GM08714 (cell line): ENCODE measurements around the gene RCBTB2.
A peak's percentile ranks its signal among the peaks of the same experiment; 100 is the strongest.
"Not testable (repeated sequence)": the region's sequence is repeated elsewhere in the genome, so short reads cannot be mapped to it uniquely, and the experiment has no call there.

Experiments used
- H3K4me3 ChIP-seq: fragments of 200-500 bp; sonication (Bioruptor generic); 2 replicates; pipeline ENCODE4 v1.5.1; 2014; ENCODE audit warnings: mild to moderate bottlenecking, low read length, inconsistent platforms
- ZNF274 ChIP-seq: IDR thresholded peaks from 2 replicates; pipeline ENCODE4 v1.6.1; 2012; ENCODE audit warnings: mild to moderate bottlenecking, low read depth, low read length

RCBTB2 gene

DNA sequence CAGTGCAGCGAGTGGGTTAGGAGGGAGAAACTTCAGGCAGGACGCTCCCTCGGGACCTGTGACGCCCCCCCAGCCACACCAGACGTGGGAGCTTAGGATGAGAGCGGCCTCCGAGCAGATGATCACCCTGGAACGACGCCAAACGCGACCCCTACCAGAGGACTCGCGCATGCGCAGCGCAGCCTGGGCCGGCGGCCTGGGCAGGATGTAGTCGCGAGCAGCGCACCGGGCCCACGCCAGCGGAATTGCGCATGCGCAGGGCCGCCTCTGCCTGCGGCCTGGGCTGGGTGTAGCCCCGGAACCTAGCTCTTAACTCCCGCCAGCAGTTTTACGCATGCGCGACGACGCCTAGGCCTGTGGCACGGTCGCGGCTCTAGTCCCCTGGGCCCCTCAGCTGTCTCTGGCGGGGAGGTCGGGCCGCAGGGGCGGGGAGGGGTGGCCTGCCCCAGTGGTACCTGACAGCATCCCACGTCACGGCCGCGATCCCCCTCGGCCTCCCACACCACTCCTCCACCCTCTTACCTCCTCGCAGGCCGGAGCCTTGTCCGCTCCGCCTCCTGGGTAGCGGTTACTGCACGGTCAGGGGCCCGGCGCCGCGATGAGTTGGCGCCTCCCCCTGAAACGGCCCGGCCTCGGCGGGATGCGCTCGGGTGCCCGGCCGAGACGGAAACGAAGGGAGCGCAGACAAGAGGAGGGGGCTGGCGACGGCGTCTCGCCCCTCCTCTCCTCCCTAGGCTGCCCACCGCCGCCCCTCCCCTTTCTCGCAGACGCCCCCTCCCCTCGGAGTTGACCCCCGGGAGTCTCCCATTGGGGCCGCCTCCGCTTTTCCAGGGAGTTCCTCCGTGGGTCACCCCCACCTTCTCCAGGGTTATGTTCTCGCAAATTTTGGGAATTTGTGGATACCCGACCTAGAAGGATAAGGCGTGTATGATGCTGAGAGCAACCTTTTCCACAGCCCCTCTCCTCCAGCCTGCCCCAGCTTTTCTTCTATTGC, at the start of gene RCBTB2:
RCBTB2 (minus strand) TSS at position 575 of the 994 bp plus-strand sequence. CDS start 11,141 bp downstream, outside the sequence.
- TF ChIP-seq ZNF274 = no peak
- peak within 1 kb of the TSS; percentile 88 for H3K4me3 ChIP-seq

DNA sequence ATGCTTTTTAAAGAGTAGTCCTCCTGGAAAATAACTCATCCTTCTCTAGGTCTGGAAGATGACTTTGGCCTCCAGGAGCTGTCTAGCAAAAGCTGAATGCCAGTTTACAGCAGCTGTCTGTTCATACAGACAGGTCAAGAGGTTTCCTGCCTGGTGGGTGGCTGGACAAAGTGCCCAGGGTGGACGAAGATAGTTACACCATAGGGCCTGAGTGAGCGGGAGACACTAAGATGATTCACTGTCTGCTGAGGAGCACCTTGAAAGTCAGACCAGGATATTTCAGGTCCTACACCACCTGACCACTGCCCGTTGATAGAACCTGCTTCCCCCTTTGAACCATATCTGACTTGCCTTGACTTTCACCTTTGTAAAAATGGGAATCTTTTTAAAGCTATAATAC, 49.2 kb upstream of the RCBTB2 start:
- TF ChIP-seq ZNF274 = no peak

DNA sequence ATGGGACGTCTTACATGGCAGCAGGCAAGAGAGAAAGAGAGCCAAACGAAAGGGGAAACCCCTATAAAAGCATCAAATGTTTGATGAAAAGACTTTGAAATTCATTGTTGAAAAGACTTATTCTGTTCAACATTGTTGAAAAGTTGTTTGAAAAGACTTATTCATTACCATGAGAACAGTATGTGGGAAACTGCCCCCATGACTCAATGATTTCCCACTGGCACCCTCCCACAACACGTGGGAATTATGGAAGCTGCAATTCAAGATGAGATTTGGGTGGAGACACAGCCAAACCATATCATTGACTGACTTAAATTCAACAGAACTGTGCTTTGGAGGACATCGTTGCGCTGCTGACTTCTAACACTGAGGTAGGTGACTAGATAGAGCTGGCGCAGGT, 48.0 kb upstream of the RCBTB2 start:
- no peak for TF ChIP-seq ZNF274
- H3K4me3 ChIP-seq = no peak overlapping the region

More for the DNA sequence above, 49.2 kb upstream of the RCBTB2 start:
- no peak overlapping the region for H3K4me3 ChIP-seq

- no peak for TF ChIP-seq ZNF274
These were observed 47.4 kb upstream of the RCBTB2 start for GRCh38 chr13:48580185-48580803.

DNA sequence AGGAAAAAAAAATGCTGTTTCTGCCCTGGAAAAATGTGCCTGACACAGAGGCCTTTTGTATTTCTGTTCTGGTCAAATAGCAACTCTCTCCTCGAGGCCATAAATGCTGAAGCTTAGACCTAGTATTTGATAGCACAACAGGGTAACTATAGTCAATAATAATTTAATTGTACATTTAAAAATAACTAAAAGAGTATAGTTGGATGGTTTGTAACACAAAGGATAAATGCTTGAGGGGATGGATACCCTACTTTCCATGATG, 47.0 kb upstream of the RCBTB2 start:
- H3K4me3 ChIP-seq = not testable (repeated sequence)

More at GRCh38 chr13:48580185-48580803, 47.4 kb upstream of the RCBTB2 start:
- no peak overlapping the region for H3K4me3 ChIP-seq

DNA sequence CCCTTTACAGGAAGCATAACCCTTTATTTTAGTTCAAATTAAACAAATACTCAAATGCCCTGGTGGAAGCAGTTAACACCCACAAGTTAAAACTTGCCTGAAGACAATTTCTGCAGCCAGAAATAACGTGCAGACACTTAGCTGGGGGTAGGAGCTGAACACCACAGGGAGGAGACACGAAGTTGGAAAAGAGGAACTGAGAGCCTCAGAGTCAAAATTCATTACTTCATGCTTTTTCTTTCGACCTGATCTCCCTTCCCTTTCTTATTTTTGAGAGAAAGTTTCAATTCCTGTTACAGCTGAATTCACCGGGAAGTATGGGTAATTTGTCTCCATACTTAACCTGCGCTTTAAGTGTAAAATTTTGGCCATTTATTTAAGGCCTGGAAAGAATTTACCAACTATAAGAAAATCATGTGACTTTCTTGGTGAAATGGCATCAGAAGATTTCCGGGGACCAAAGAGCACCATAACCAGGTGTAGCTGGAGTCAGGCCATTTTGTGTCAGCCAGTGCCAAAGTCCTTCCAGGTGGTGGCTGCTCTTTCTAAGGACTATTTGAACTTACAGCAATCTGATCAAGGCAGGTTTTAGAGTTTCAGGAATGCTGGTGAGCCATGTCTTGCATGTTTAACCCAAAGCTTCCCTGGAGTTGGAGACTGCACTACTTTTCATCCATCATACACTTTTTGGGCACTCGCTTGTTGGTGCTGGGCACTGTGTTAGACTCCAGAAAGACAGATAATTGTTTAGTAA, 46.5 kb upstream of the RCBTB2 start:
- peak overlapping the region; percentile 29; the same call in 1 of the 2 replicates for H3K4me3 ChIP-seq
- no peak for TF ChIP-seq ZNF274

DNA sequence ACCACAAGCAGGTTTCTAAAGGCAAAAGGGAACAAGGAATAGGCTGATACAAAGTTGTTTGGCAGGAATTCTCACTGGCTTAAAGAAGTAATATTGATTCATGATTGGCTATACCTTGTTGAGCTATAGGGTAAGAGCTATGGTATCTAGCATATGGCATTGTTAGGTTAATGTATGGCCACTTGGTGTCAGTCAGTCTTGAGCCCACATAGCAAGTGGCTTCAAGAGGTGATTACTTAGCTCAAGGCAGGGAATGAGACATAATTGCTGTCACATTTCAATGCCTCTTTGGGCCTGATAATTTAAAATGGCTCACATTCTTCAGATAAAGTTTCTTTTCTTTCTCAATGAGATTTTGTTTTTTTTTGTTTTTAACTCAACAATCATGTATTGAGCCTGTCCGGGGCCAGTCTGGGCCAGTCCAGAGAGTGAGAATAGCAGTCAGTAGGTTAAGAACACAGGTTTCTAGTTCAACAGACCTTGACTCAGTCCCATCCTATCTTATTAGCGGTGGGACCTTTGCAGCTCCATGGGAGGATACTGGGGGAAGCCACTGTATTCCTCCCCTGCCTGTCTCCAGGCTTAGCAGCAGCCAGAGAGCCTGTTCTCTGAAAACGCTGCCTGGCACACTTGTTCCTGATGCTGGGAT, 45.8 kb upstream of the RCBTB2 start:
- no peak for TF ChIP-seq ZNF274
- H3K4me3 ChIP-seq = peak overlapping the region; percentile 23; the same call in 1 of the 2 replicates

DNA sequence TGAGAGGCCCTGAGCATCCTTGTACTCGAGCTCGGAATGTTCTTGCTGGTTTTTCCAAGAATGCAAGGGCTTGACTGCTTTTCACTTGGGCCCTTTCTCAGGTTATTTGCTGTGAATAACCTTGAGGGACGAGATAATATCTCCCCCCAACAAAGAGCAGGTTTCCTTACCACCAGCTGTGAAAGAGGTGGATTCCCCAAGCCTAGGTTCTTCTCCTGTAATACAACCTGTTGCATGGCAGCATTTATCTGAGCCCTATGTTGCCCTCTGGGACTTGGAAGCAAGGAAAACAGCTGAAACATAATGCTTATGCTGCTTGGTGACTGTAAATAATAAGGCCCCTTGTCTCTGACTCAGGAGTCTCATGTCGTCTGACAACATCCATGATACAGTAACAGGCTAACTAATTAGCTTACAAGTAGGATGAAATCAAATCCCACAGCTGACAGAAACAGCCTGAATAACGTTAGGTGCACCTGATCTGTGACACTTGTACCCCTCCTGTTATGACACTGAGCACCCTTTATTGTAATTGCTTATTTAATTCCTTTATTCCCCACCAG, 43.6 kb upstream of the RCBTB2 start:
- no peak overlapping the region for H3K4me3 ChIP-seq
- no peak for TF ChIP-seq ZNF274

DNA sequence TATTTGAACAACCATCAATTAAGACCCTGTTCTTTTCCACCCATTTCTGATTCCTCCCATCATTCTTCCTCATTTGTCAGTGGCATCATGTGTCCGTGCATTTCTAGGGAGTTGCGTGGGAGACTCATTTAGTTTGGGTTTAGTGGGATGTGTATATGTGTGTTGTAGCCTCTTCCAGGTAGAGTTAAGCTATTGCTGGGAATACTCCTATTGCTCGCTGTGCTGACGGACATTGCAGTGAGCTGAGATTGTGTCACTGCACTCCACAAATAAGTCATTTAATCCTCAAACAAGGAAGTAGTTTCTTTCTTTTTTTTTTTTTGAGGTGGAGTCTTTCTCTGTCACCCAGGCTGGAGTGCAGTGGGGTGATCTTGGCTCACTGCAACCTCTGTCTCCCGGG, 42.2 kb upstream of the RCBTB2 start:
- no peak overlapping the region for H3K4me3 ChIP-seq
- TF ChIP-seq ZNF274 = no peak

DNA sequence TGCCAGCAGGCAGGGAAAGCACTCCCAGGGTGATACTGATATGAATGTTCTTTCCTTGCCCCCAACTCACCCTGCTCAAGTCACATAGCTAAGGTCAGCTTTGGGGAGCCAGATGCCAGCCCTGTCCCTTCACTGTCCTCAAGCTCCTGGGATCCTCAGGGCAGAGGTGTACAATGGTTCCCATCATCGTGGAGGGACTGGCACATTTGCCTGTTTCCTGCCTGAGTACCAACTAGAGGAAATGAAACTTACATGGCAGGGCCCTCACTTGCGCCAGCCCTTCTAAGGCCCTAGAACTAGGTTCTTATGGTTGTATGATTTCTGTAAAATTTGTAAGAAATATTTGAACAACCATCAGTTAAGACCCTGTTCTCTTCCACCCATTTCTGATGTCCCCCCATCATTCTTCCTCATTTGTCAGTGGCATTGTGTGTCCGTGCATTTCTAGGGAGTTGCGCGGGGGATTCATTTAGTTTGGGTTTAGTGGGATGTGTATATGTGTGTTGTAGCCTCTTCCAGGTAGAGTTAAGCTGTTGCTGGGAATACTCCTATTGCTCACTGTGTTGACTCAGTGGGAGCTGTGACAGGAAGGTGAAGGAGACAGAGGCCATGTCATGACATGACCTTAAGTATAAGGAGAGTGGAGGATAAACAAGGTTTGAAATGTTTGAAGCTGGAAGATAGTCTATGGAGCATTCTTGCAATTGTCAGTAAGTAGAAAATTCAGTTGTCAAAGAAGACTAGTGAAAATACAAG, 41.3 kb upstream of the RCBTB2 start:
- TF ChIP-seq ZNF274 = no peak
- no peak overlapping the region for H3K4me3 ChIP-seq

DNA sequence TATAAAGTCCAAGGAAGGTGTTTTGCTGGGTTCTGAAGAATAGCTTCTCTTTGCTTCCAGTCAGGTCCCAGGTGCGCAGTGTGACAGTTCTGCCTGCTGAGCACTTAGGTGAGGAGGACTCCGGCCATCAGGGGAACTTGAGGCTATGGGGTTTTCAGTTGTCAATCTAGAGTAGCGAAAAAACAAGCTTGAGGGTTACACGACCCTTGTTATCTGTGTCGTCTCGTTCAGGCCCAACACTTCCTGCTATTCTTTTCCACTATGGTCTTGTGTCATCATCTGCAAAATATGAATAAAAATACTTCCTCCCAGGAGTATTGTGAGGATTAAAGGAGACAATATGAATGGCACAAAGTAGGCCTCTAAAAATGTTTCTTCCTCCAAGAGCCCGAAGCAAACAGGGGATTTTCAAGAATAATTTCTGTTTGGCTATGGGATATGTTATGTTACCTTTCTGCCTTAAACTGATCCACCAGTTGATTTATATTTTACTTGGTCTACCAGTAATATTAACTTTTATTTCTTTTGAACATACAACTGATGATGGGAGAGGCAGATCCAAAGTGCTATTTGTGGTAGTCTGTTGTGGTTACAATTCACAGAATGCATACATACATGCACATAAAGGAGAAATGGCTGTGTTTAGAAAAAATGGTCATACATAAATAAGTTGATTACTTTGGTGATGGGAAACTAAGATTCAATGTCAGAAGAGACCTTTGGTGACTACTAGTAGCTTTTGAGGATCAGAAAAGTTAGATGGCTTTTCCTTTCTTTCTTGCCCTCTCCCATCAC, 40.5 kb upstream of the RCBTB2 start:
- no peak overlapping the region for H3K4me3 ChIP-seq

More for the DNA sequence above, 40.5 kb upstream of the RCBTB2 start:
- TF ChIP-seq ZNF274 = no peak
